SK-N-SH (cell line): ENCODE measurements around the gene CISD2. TPM values are rescaled to one million over a fixed set of nuclear protein-coding genes. Genes with fewer than 3 reads are reported as not detected.

Experiments used
- CTCF ChIA-PET: fragments of 300-600, 350-600 bp; formaldehyde crosslinking; extraction: SDS; loops from one replicate; lab custom pipeline; 2021; lab: Yijun Ruan, JAX
- POLR2A ChIA-PET: fragments of 350-600 bp; sonication (Branson Sonifier 250); formaldehyde crosslinking; extraction: SDS; loops from one replicate; lab custom pipeline; 2020; ENCODE audit warnings: antibody characterized with exemption, inconsistent platforms; lab: Yijun Ruan, JAX
- DNase-seq: peaks from one replicate; pipeline ENCODE4 v3.0.0; 2012
- H2AFZ ChIP-seq: fragments of 200-600 bp; sonication (generic); 2 replicates; pipeline ENCODE4 v1.8.1; 2016; ENCODE audit warnings: antibody characterized with exemption, mild to moderate bottlenecking, low read depth
- H3F3A ChIP-seq: fragments of 200-600 bp; sonication (generic); replicated peaks from 2 replicates; pipeline ENCODE3; 2016; ENCODE audit warnings: antibody characterized with exemption, mild to moderate bottlenecking; ENCODE audit not compliant: insufficient read depth
- H3K27ac ChIP-seq, 2 experiments: fragments of 200-500 bp in 1 of 2; fragments of 200-600 bp in 1 of 2; sonication (Bioruptor generic) in 1 of 2; sonication (generic), shearing (Covaris generic) in 1 of 2; 2 replicates each; pipeline versions ENCODE4 v1.5.1 to v1.6.1; 2014 to 2016; ENCODE audit warnings: low read depth in 2 of 2, inconsistent platforms in 1 of 2, low read length in 1 of 2, mild to moderate bottlenecking in 1 of 2, mixed read lengths in 1 of 2
- H3K27me3 ChIP-seq: fragments of 200-600 bp; sonication (generic), shearing (Covaris generic); 2 replicates; pipeline ENCODE4 v1.6.1; 2016; ENCODE audit warnings: mixed run types; ENCODE audit not compliant: insufficient read depth
- H3K36me3 ChIP-seq, 2 experiments: fragments of 200-500 bp in 1 of 2; fragments of 200-600 bp in 1 of 2; sonication (Bioruptor generic) in 1 of 2; sonication (generic) in 1 of 2; replicated peaks in 1 of 2; 2 replicates each; pipeline versions ENCODE3 to v1.5.1; 2014 to 2016; ENCODE audit warnings: low read length in 1 of 2, mild to moderate bottlenecking in 1 of 2; ENCODE audit not compliant: insufficient read depth in 2 of 2, control insufficient read depth in 1 of 2
- H3K4me1 ChIP-seq, 2 experiments: fragments of 200-500 bp in 1 of 2; fragments of 200-600 bp in 1 of 2; sonication (Bioruptor generic) in 1 of 2; sonication (generic), shearing (Covaris generic) in 1 of 2; 2 replicates each; pipeline versions ENCODE4 v1.5.1 to v1.6.1; 2014 to 2016; ENCODE audit warnings: low read depth in 1 of 2, low read length in 1 of 2, mixed run types in 1 of 2; ENCODE audit not compliant: insufficient read depth in 2 of 2, control insufficient read depth in 1 of 2
- H3K4me2 ChIP-seq: fragments of 200-600 bp; sonication (generic), shearing (Covaris generic); 2 replicates; pipeline ENCODE4 v1.6.1; 2017; ENCODE audit warnings: mixed run types
- H3K4me3 ChIP-seq, 2 experiments: fragments of 200-500 bp in 1 of 2; fragments of 200-600 bp in 1 of 2; sonication (Bioruptor generic) in 1 of 2; sonication (generic), shearing (Covaris generic) in 1 of 2; 2 replicates each; pipeline versions ENCODE4 v1.5.1 to v1.8.1; 2014 to 2016; ENCODE audit warnings: low read depth in 2 of 2, inconsistent platforms in 1 of 2, low read length in 1 of 2, mild to moderate bottlenecking in 1 of 2, mixed read lengths in 1 of 2, moderate library complexity in 1 of 2
- H3K79me2 ChIP-seq: fragments of 200-600 bp; sonication (generic); 2 replicates; pipeline ENCODE4 v1.8.1; 2017; ENCODE audit warnings: mild to moderate bottlenecking; ENCODE audit not compliant: insufficient read depth
- H3K9ac ChIP-seq: fragments of 200-600 bp; sonication (generic); 2 replicates; pipeline ENCODE4 v1.6.1; 2017; ENCODE audit warnings: mixed run types
- H3K9me2 ChIP-seq: fragments of 200-600 bp; sonication (generic); 2 replicates; pipeline ENCODE4 v1.6.1; 2017; ENCODE audit warnings: mixed run types
- H3K9me3 ChIP-seq: fragments of 200-600 bp; sonication (generic); 2 replicates; pipeline ENCODE4 v1.6.1; 2017; ENCODE audit warnings: mixed run types, mild to moderate bottlenecking, moderate library complexity
- H4K20me1 ChIP-seq: fragments of 200-600 bp; sonication (generic); 2 replicates; pipeline ENCODE4 v1.6.1; 2017; ENCODE audit warnings: mild to moderate bottlenecking, mixed run types; ENCODE audit not compliant: insufficient read depth
- FOSL2 ChIP-seq: IDR thresholded peaks from 2 replicates; pipeline ENCODE4 v1.4.0; 2012; ENCODE audit warnings: low read depth, mild to moderate bottlenecking, moderate library complexity, borderline replicate concordance
- FOXJ3 ChIP-seq: sonication (generic); formaldehyde crosslinking; IDR thresholded peaks from 2 replicates; pipeline ENCODE4 v1.5.1; 2020; ENCODE audit warnings: mild to moderate bottlenecking, missing genetic modification reagents
- GABPA ChIP-seq: IDR thresholded peaks from 2 replicates; pipeline ENCODE4 v1.4.0; 2012; ENCODE audit warnings: low read depth, mild to moderate bottlenecking
- GATA2 ChIP-seq: sonication (generic); formaldehyde crosslinking; IDR thresholded peaks from 2 replicates; pipeline ENCODE4 v1.5.0; 2020; ENCODE audit warnings: mild to moderate bottlenecking, missing genetic modification reagents
- IRF3 ChIP-seq: fragments of 150-350 bp; IDR thresholded peaks from 2 replicates; pipeline ENCODE4 v1.6.1; 2016; ENCODE audit warnings: mild to moderate bottlenecking, low read depth, low read length
- NFIC ChIP-seq: IDR thresholded peaks from 2 replicates; pipeline ENCODE4 v1.4.0; 2012; ENCODE audit warnings: borderline replicate concordance
- PBX3 ChIP-seq: IDR thresholded peaks from 2 replicates; pipeline ENCODE4; 2012
- POLR2AphosphoS5 ChIP-seq: IDR thresholded peaks from 2 replicates; pipeline ENCODE4 v1.6.1; 2012; ENCODE audit warnings: low read depth, low read length
- RAD21 ChIP-seq: IDR thresholded peaks from 2 replicates; pipeline ENCODE4 v1.6.1; 2012; ENCODE audit warnings: mild to moderate bottlenecking, low read length
- REST ChIP-seq: IDR thresholded peaks from 2 replicates; pipeline ENCODE4 v1.6.1; 2012; ENCODE audit warnings: mild to moderate bottlenecking, low read depth, low read length, moderate library complexity
- RFX5 ChIP-seq: IDR thresholded peaks from 2 replicates; pipeline ENCODE4 v1.6.1; 2012; ENCODE audit warnings: mild to moderate bottlenecking, improper control_type of control experiment, low read length
- SMC3 ChIP-seq: IDR thresholded peaks from 2 replicates; pipeline ENCODE4 v1.6.1; 2012; ENCODE audit warnings: low read depth, low read length, improper control_type of control experiment
- TAF1 ChIP-seq: IDR thresholded peaks from 2 replicates; pipeline ENCODE4 v1.6.1; 2012; ENCODE audit warnings: low read depth, mild to moderate bottlenecking, low read length, moderate library complexity, borderline replicate concordance
- TCF12 ChIP-seq: IDR thresholded peaks from 2 replicates; pipeline ENCODE4 v1.4.0; 2012
- TEAD4 ChIP-seq: IDR thresholded peaks from 2 replicates; pipeline ENCODE4 v1.4.0; 2012; ENCODE audit warnings: mild to moderate bottlenecking, borderline replicate concordance; ENCODE audit not compliant: insufficient read depth
- USF2 ChIP-seq: fragments of 150-350 bp; IDR thresholded peaks from 2 replicates; pipeline ENCODE4 v1.6.1; 2017; ENCODE audit warnings: antibody characterized with exemption, low read length, low read depth, borderline replicate concordance
- YY1 ChIP-seq: IDR thresholded peaks from 2 replicates; pipeline ENCODE4 v1.4.0; 2012; ENCODE audit warnings: low read depth, mild to moderate bottlenecking
- WGBS: methylation state at CpG from one replicate; pipeline ENCODE4 v1.1.6; 2017; ENCODE audit warnings: low lambda C conversion rate; 5-methylcytosine and 5-hydroxymethylcytosine counted together
- polyA plus RNA-seq, 3 experiments: library from polyadenylated mRNA; depleted of rRNA; stranded (reverse); fragments of >200 nt; gene quantifications; 2 replicates each; pipeline ENCODE4 v1.2.3, GENCODE V29; 2012

Gene CISD2
- polyA plus RNA-seq, 1 of the 3 experiments (the other 2 are of a cell fraction): 21.4 TPM

GRCh38 chr4:102832667-102833066, 36.1 kb upstream of the CISD2 start:
- DNase-seq: no peak
- peaks cover 13% of the 10 kb centered on the region for H3F3A ChIP-seq
- TF ChIP-seq RAD21 (no peak), RFX5 (no peak), TEAD4 (no peak), FOXJ3 (CRISPR knock-in tag) (no peak), POLR2AphosphoS5 (no peak)
- no peak overlapping the region for H3K4me2 ChIP-seq
- H3K4me3 ChIP-seq: no peak overlapping the region
- no peak overlapping the region for H3K9ac ChIP-seq
- H3K9me2 ChIP-seq: no peaks in the 10 kb centered on the region
- no peaks in the 10 kb centered on the region for H3K27me3 ChIP-seq
- no peak overlapping the region for H2AFZ ChIP-seq
- CTCF ChIA-PET: no interaction called here
- WGBS: 91% methylated on average over 1 of the region's 1 CpG
- H3K9me3 ChIP-seq: no peaks in the 10 kb centered on the region
- peaks cover 0 to 5% of the 10 kb centered on the region in 2 experiments; a peak in 2 of 4 replicates for H3K4me1 ChIP-seq
- no peak overlapping the region for H3K27ac ChIP-seq
- H4K20me1 ChIP-seq: no peaks in the 10 kb centered on the region
- H3K79me2 ChIP-seq: peaks cover 21% of the 10 kb centered on the region
- H3K36me3 ChIP-seq: peaks cover 0 to 7% of the 10 kb centered on the region in 2 experiments
- POLR2A ChIA-PET: no interaction called here

GRCh38 chr4:102836596-102836995, 32.2 kb upstream of the CISD2 start:
- Histone ChIP-seq H3K27ac (no peak overlapping the region), H3K79me2 (no peaks in the 10 kb centered on the region; the same call in 1 of the 2 replicates), H3K9me3 (no peaks in the 10 kb centered on the region), H3K36me3 (peaks cover 0 to 7% of the 10 kb centered on the region in 2 experiments), H4K20me1 (no peaks in the 10 kb centered on the region), H3K4me1 (no peaks in the 10 kb centered on the region), H2AFZ (no peak overlapping the region), H3K27me3 (no peaks in the 10 kb centered on the region), H3K9ac (no peak overlapping the region), H3K4me3 (no peak overlapping the region), H3K4me2 (no peak overlapping the region), H3K9me2 (no peaks in the 10 kb centered on the region), H3F3A (no peaks in the 10 kb centered on the region)
- ChIA-PET CTCF (interaction anchor here (1.7 kb wide), 1 partner anchor 11 kb away, joined by 4 read pairs; no protein-coding TSS in a partner anchor), POLR2A (interaction anchor here (1.3 kb wide), 1 partner anchor 9 kb away, joined by 3 read pairs; the partner anchor contains the start of gene UBE2D3)
- 93% methylated on average over 1 of the region's 1 CpG for whole genome bisulfite sequencing
- TF ChIP-seq NFIC (no peak), YY1 (no peak), GABPA (no peak), IRF3 (no peak), PBX3 (no peak), SMC3 (no peak), TCF12 (no peak), GATA2 (CRISPR knock-in tag) (no peak), REST (no peak), TAF1 (no peak), FOSL2 (no peak), USF2 (no peak), RFX5 (no peak)
- DNase-seq: no peak
